ENCODE measurements around the gene MPV17.
"Not testable (repeated sequence)": the region's sequence is repeated elsewhere in the genome, so short reads cannot be mapped to it uniquely, and the experiment has no call there.

The MPV17 gene

GRCh38 chr2:27351802-27352598, 29.1 kb upstream of the MPV17 start:
- Mint-ChIP-seq H3K27me3 (no peaks in the 10 kb centered on the region), H3K4me1 (ENCODE audit: low read depth) (peaks cover 40% of the 10 kb centered on the region), H3K4me3 (no peak overlapping the region), H3K9me3 (no peaks in the 10 kb centered on the region), H3K36me3 (ENCODE audit: low read depth) (peaks cover 64% of the 10 kb centered on the region), H3K27ac (no peak overlapping the region)
- intact Hi-C loops (cut with micrococcal nuclease), result loop anchor here (10.0 kb wide), 1 partner anchor 137 kb away; the partner anchor contains the start of genes ATRAID, CAD and SLC5A6

- Mint-ChIP-seq H3K4me1 (ENCODE audit: low read depth) (peaks cover 38% of the 10 kb centered on the region), H3K27me3 (no peaks in the 10 kb centered on the region), H3K9me3 (no peaks in the 10 kb centered on the region), H3K36me3 (ENCODE audit: low read depth) (peaks cover 63% of the 10 kb centered on the region), H3K27ac (no peak overlapping the region), H3K4me3 (no peak overlapping the region)
- intact Hi-C loops (cut with micrococcal nuclease), result loop anchor here (10.0 kb wide), 1 partner anchor 135 kb away; the partner anchor contains the start of genes ATRAID, CAD and SLC5A6
Measured at GRCh38 chr2:27350106-27350693, 27.3 kb upstream of the MPV17 start.

GRCh38 chr2:27347641-27348040, 24.7 kb upstream of the MPV17 start:
- Mint-ChIP-seq H3K27me3 (no peaks in the 10 kb centered on the region), H3K27ac (no peak overlapping the region), H3K4me3 (no peak overlapping the region), H3K4me1 (ENCODE audit: low read depth) (peaks cover 24% of the 10 kb centered on the region), H3K9me3 (no peaks in the 10 kb centered on the region), H3K36me3 (ENCODE audit: low read depth) (peaks cover 63% of the 10 kb centered on the region)
- intact Hi-C loops (cut with micrococcal nuclease), result no loop called here

- no peak overlapping the region for H3K4me3 Mint-ChIP-seq
- no peak overlapping the region for H3K27ac Mint-ChIP-seq
- no peaks in the 10 kb centered on the region for H3K9me3 Mint-ChIP-seq
- H3K27me3 Mint-ChIP-seq, result no peaks in the 10 kb centered on the region
- H3K4me1 Mint-ChIP-seq (ENCODE audit: low read depth), result no peaks in the 10 kb centered on the region
- peaks cover 89% of the 10 kb centered on the region for H3K36me3 Mint-ChIP-seq (ENCODE audit: low read depth)
- intact Hi-C loops (cut with micrococcal nuclease), result no loop called here
Measured at GRCh38 chr2:27336173-27336572, 13.3 kb upstream of the MPV17 start.

- intact Hi-C loops (cut with micrococcal nuclease), result no loop called here
- no peaks in the 10 kb centered on the region for H3K27me3 Mint-ChIP-seq
- no peaks in the 10 kb centered on the region for H3K9me3 Mint-ChIP-seq
- H3K36me3 Mint-ChIP-seq (ENCODE audit: low read depth), result peaks cover 89% of the 10 kb centered on the region
- H3K27ac Mint-ChIP-seq, result no peak overlapping the region
- no peaks in the 10 kb centered on the region for H3K4me1 Mint-ChIP-seq (ENCODE audit: low read depth)
- H3K4me3 Mint-ChIP-seq, result no peak overlapping the region
Measured at GRCh38 chr2:27335311-27335710, 12.4 kb upstream of the MPV17 start.

GRCh38 chr2:27324720-27325119, 1.8 kb upstream of the MPV17 start:
- Mint-ChIP-seq H3K27ac (no peak overlapping the region), H3K4me1 (ENCODE audit: low read depth) (peaks cover 37% of the 10 kb centered on the region), H3K36me3 (ENCODE audit: low read depth) (peaks cover 71% of the 10 kb centered on the region), H3K9me3 (no peaks in the 10 kb centered on the region), H3K27me3 (no peaks in the 10 kb centered on the region), H3K4me3 (no peak overlapping the region)
- intact Hi-C loops (cut with micrococcal nuclease), result no loop called here

- peak overlapping the region; percentile 100 for H3K27ac Mint-ChIP-seq
- H3K4me3 Mint-ChIP-seq, result peak overlapping the region; percentile 94
- no peaks in the 10 kb centered on the region for H3K9me3 Mint-ChIP-seq
- peaks cover 37% of the 10 kb centered on the region for H3K4me1 Mint-ChIP-seq (ENCODE audit: low read depth)
- H3K36me3 Mint-ChIP-seq (ENCODE audit: low read depth), result peaks cover 61% of the 10 kb centered on the region
- H3K27me3 Mint-ChIP-seq, result no peaks in the 10 kb centered on the region
- intact Hi-C loops (cut with micrococcal nuclease), result loop anchor here (1.0 kb wide), 1 partner anchor 33 kb away; the partner anchor contains the start of gene GTF3C2
Measured at GRCh38 chr2:27323596-27324285, 844 bp upstream of the MPV17 start.

- peaks cover 41% of the 10 kb centered on the region for H3K4me1 Mint-ChIP-seq (ENCODE audit: low read depth)
- peak overlapping the region; percentile 100 for H3K27ac Mint-ChIP-seq
Measured at GRCh38 chr2:27322301-27322765, 564 bp downstream of the MPV17 start.

GRCh38 chr2:27320958-27321543, 1.8 kb downstream of the MPV17 start:
- Mint-ChIP-seq H3K27me3 (no peaks in the 10 kb centered on the region), H3K27ac (no peak overlapping the region), H3K9me3 (no peaks in the 10 kb centered on the region), H3K4me3 (no peak overlapping the region), H3K4me1 (ENCODE audit: low read depth) (peaks cover 46% of the 10 kb centered on the region), H3K36me3 (ENCODE audit: low read depth) (peaks cover 50% of the 10 kb centered on the region)
- intact Hi-C loops (cut with micrococcal nuclease), result no loop called here

More at GRCh38 chr2:27322301-27322765, 564 bp downstream of the MPV17 start:
- Mint-ChIP-seq H3K9me3 (no peaks in the 10 kb centered on the region), H3K36me3 (ENCODE audit: low read depth) (peaks cover 56% of the 10 kb centered on the region), H3K27me3 (no peaks in the 10 kb centered on the region), H3K4me3 (peak overlapping the region; percentile 94)
- intact Hi-C loops (cut with micrococcal nuclease), result no loop called here

- H3K27ac Mint-ChIP-seq; H3K4me3 Mint-ChIP-seq; intact Hi-C loops (cut with micrococcal nuclease); H3K9me3 Mint-ChIP-seq; H3K27me3 Mint-ChIP-seq: not testable (repeated sequence)
- Mint-ChIP-seq H3K36me3 (ENCODE audit: low read depth) (peaks cover 53% of the 10 kb centered on the region), H3K4me1 (ENCODE audit: low read depth) (peaks cover 46% of the 10 kb centered on the region)
Measured at GRCh38 chr2:27319839-27320238, 3.1 kb downstream of the MPV17 start.

- intact Hi-C loops (cut with micrococcal nuclease), result no loop called here
- H3K27me3 Mint-ChIP-seq, result no peaks in the 10 kb centered on the region
- H3K9me3 Mint-ChIP-seq, result no peaks in the 10 kb centered on the region
- peak overlapping the region; percentile 47 for H3K27ac Mint-ChIP-seq
- H3K4me3 Mint-ChIP-seq, result no peak overlapping the region
- H3K36me3 Mint-ChIP-seq (ENCODE audit: low read depth), result peaks cover 56% of the 10 kb centered on the region
- peaks cover 29% of the 10 kb centered on the region for H3K4me1 Mint-ChIP-seq (ENCODE audit: low read depth)
Measured at GRCh38 chr2:27316655-27317412, 6.1 kb downstream of the MPV17 start.

GRCh38 chr2:27315122-27315521, 7.8 kb downstream of the MPV17 start:
- no peak overlapping the region for H3K4me3 Mint-ChIP-seq
- intact Hi-C loops (cut with micrococcal nuclease), result no loop called here
- peaks cover 59% of the 10 kb centered on the region for H3K36me3 Mint-ChIP-seq (ENCODE audit: low read depth)
- no peaks in the 10 kb centered on the region for H3K27me3 Mint-ChIP-seq
- peaks cover 17% of the 10 kb centered on the region for H3K4me1 Mint-ChIP-seq (ENCODE audit: low read depth)
- H3K27ac Mint-ChIP-seq, result no peak overlapping the region
- H3K9me3 Mint-ChIP-seq, result no peaks in the 10 kb centered on the region

GRCh38 chr2:27314709-27315108, 8.2 kb downstream of the MPV17 start:
- Mint-ChIP-seq H3K4me1 (ENCODE audit: low read depth) (peaks cover 17% of the 10 kb centered on the region), H3K9me3 (no peaks in the 10 kb centered on the region), H3K4me3 (no peak overlapping the region), H3K27me3 (no peaks in the 10 kb centered on the region), H3K27ac (no peak overlapping the region), H3K36me3 (ENCODE audit: low read depth) (peaks cover 63% of the 10 kb centered on the region)
- intact Hi-C loops (cut with micrococcal nuclease), result no loop called here
